ENCODE data around the gene KASH5.
A peak's percentile ranks its signal among the peaks of the same experiment; 100 is the strongest.

- TF ChIP-seq CTCF (conservative IDR thresholded peaks at IDR 0.05; ENCODE audit: low read depth, low read length) (0 out of 2 replicates have a peak, but pooled peaks have one; percentile 17), EZH2 (IDR thresholded peaks at IDR 0.05; ENCODE audit: low read length, unreplicated experiment) (no peak)
Observed at GRCh38 chr19:49445997-49446396, 57.9 kb downstream of the KASH5 start.

All from PC-3 (cell line).